Jurkat, Clone E6-1 (cell line): ENCODE measurements around the gene FBXL12.
"Not testable (repeated sequence)": the region's sequence is repeated elsewhere in the genome, so short reads cannot be mapped to it uniquely, and the experiment has no call there.

Source experiments
- DNase-seq: peaks from one replicate; pipeline ENCODE4 v3.0.0-alpha.2; 2011; ENCODE audit warnings: low read depth, low spot score
- H3K4me3 ChIP-seq: 2 replicates; pipeline ENCODE4 v1.5.1; 2011; ENCODE audit warnings: mild to moderate bottlenecking, low read length, control low read depth, moderate library complexity

The FBXL12 gene

GRCh38 chr19:9843626-9844273 lies 24.9 kb upstream of the FBXL12 start:
- DNase-seq, H3K4me3 ChIP-seq: not testable (repeated sequence)

GRCh38 chr19:9842834-9843625 lies 24.2 kb upstream of the FBXL12 start:
- no peak for DNase-seq
- H3K4me3 ChIP-seq: no peak overlapping the region

GRCh38 chr19:9839415-9839814 lies 20.5 kb upstream of the FBXL12 start:
- no peak for DNase-seq
- H3K4me3 ChIP-seq: no peak overlapping the region

GRCh38 chr19:9838324-9838723 lies 19.4 kb upstream of the FBXL12 start:
- no peak overlapping the region for H3K4me3 ChIP-seq
- DNase-seq: no peak

GRCh38 chr19:9836021-9836420 lies 17.1 kb upstream of the FBXL12 start:
- H3K4me3 ChIP-seq: peak overlapping the region; percentile 71
- no peak for DNase-seq

GRCh38 chr19:9835507-9835949 lies 16.6 kb upstream of the FBXL12 start:
- no peak for DNase-seq
- peak overlapping the region; percentile 71 for H3K4me3 ChIP-seq

- DNase-seq: peak; percentile 98
- H3K4me3 ChIP-seq: peak within 1 kb of the TSS; percentile 71
Observed at GRCh38 chr19:9834726-9835506, 16.0 kb upstream of the FBXL12 start, which contains the start of gene PIN1. Gene PIN1, plus strand, starts transcription at chr19:9835318. Its CDS starts 27 bp downstream, at chr19:9835345.

GRCh38 chr19:9834307-9834725 lies 15.4 kb upstream of the FBXL12 start:
- H3K4me3 ChIP-seq: peak overlapping the region; percentile 61
- no peak for DNase-seq

GRCh38 chr19:9828551-9829063 lies 9.7 kb upstream of the FBXL12 start:
- no peak for DNase-seq
- H3K4me3 ChIP-seq: peak overlapping the region; percentile 97

GRCh38 chr19:9827289-9828238 lies 8.7 kb upstream of the FBXL12 start, which contains the start of gene UBL5:
Gene UBL5, plus strand, starts transcription at chr19:9827918. Its CDS starts 420 bp downstream, at chr19:9828338.
- peak; percentile 90 for DNase-seq
- H3K4me3 ChIP-seq: peak within 1 kb of the TSS; percentile 97

GRCh38 chr19:9823816-9824215 lies 4.9 kb upstream of the FBXL12 start:
- DNase-seq: no peak
- no peak overlapping the region for H3K4me3 ChIP-seq

GRCh38 chr19:9820034-9820433 lies 1.2 kb upstream of the FBXL12 start:
- not testable (repeated sequence) for DNase-seq
- peak overlapping the region; percentile 60 for H3K4me3 ChIP-seq

GRCh38 chr19:9819596-9819909 lies 674 bp upstream of the FBXL12 start:
- DNase-seq: no peak
- peak overlapping the region; percentile 60 for H3K4me3 ChIP-seq

- no peak for DNase-seq
- H3K4me3 ChIP-seq: peak overlapping the region; percentile 88
Observed at GRCh38 chr19:9818175-9818733, 625 bp downstream of the FBXL12 start.

GRCh38 chr19:9811139-9811538 lies 7.7 kb downstream of the FBXL12 start:
- DNase-seq: no peak
- H3K4me3 ChIP-seq: no peak overlapping the region

GRCh38 chr19:9808855-9809824 lies 9.7 kb downstream of the FBXL12 start:
- H3K4me3 ChIP-seq: no peak overlapping the region
- DNase-seq: peak; percentile 97

- DNase-seq: no peak
- no peak overlapping the region for H3K4me3 ChIP-seq
Observed at GRCh38 chr19:9806803-9807202, 12.1 kb downstream of the FBXL12 start.
